Measurements from ENCODE around the gene NFIC. TPM values are rescaled to one million over a fixed set of nuclear protein-coding genes. Genes with fewer than 3 reads are reported as not detected.

Gene NFIC
- total and polyA plus RNA-seq, 2 of the 4 experiments (the other 2 are of a cell fraction), result 21.9 to 32.1 TPM

DNA sequence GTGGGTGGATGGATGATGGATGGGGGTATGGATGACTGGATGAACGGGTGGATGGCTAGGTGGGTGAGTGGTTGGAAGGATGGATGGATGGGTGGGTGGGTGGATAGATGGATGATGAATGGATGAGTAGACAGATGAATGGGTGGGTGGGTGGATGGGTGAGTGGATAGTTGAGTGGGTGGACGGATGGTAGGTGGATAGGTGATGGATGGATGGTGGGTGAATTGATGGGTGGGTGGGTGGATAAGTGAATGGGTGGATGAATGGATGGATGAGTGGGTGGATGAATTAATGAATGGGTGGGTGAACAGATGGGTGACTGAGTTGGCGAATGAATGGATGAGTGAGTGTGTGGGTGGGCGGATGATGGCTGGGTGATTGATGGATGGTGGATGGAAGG, 109.1 kb downstream of the NFIC start:
- no peak overlapping the region for H4K91ac ChIP-seq (ENCODE audit: insufficient read depth, low read depth, low read length)
- no peak overlapping the region for H2BK20ac ChIP-seq (ENCODE audit: low read depth, low read length)
- in situ Hi-C loops (cut with MboI; ENCODE audit: low sequenced_read_pairs) (loop anchor here (25.0 kb wide), 1 partner anchor 513 kb away; no protein-coding TSS in a partner anchor), intact Hi-C loops (cut with micrococcal nuclease) (no loop called here), dilution Hi-C loops (cut with HindIII; ENCODE audit: low sequenced_read_pairs, unreplicated experiment) (no loop called here)
- H3K79me1 ChIP-seq (ENCODE audit: low read depth in 1 of 2, low read length in 2 of 2), result no peaks in the 10 kb centered on the region; a peak in 1 of 4 replicates
- no peaks in the 10 kb centered on the region; the same call in 1 of the 2 replicates for H3K9me3 ChIP-seq (ENCODE audit: control insufficient read depth, insufficient read depth, low read length)
- no peak overlapping the region for H3K27ac ChIP-seq (ENCODE audit: insufficient read depth, low read length)
- no peaks in the 10 kb centered on the region; the same call in 1 of the 2 replicates for H4K20me1 ChIP-seq (ENCODE audit: insufficient read depth, low read length)
- H4K8ac ChIP-seq (ENCODE audit: low read depth in 2 of 2, low read length in 2 of 2), result no peak overlapping the region
- peaks cover 18% of the 10 kb centered on the region for H3K27me3 ChIP-seq (ENCODE audit: control insufficient read depth, insufficient read depth, low read length)
- no peak overlapping the region for H3K18ac ChIP-seq (ENCODE audit: low read depth, low read length)
- H3K4me2 ChIP-seq (ENCODE audit: low read depth, low read length), result no peak overlapping the region
- no peak overlapping the region for H3K4ac ChIP-seq (ENCODE audit: low read depth, low read length)
- H3K4me3 ChIP-seq (ENCODE audit: insufficient read depth, low read depth, low read length), result no peak overlapping the region
- ATAC-seq (ENCODE audit: low read depth), result no peak
- no peak overlapping the region for H2AK9ac ChIP-seq (replicated peaks; ENCODE audit: low read depth, low read length, poor library complexity)
- ChIA-PET CTCF (interaction anchor here (0.6 kb wide), 1 partner anchor 10 kb away, joined by 4 read pairs; no protein-coding TSS in a partner anchor), POLR2A (ENCODE audit: unreplicated experiment) (no interaction called here)
- H2BK120ac ChIP-seq (ENCODE audit: low read depth, low read length), result no peak overlapping the region
- BruUV-seq (replicated peaks), result no TSS peak
- no peak overlapping the region for H3K23ac ChIP-seq (ENCODE audit: low read depth, low read length)
- no peak for DNase-seq
- H3K4me1 ChIP-seq (ENCODE audit: control insufficient read depth, insufficient read depth, low read length), result no peaks in the 10 kb centered on the region
- H4K5ac ChIP-seq (ENCODE audit: low read depth, low read length), result no peak overlapping the region
- H2BK15ac ChIP-seq (ENCODE audit: low read depth, low read length), result no peak overlapping the region
- no peak overlapping the region for H3K14ac ChIP-seq (replicated peaks; ENCODE audit: low read depth, low read length)
- peak overlapping the region; percentile 14 for H2BK5ac ChIP-seq (ENCODE audit: low read depth, low read length, poor library complexity, severe bottlenecking)
- no peak overlapping the region for H2AK5ac ChIP-seq (ENCODE audit: low read depth, low read length)
- H3K9ac ChIP-seq (ENCODE audit: low read depth, low read length), result no peak overlapping the region
- no peaks in the 10 kb centered on the region for H3K36me3 ChIP-seq (ENCODE audit: control insufficient read depth, insufficient read depth, low read length)
- no peak overlapping the region for H3K56ac ChIP-seq (ENCODE audit: extremely low read depth, insufficient read depth, low read length)
- TF ChIP-seq, protein P1, sequence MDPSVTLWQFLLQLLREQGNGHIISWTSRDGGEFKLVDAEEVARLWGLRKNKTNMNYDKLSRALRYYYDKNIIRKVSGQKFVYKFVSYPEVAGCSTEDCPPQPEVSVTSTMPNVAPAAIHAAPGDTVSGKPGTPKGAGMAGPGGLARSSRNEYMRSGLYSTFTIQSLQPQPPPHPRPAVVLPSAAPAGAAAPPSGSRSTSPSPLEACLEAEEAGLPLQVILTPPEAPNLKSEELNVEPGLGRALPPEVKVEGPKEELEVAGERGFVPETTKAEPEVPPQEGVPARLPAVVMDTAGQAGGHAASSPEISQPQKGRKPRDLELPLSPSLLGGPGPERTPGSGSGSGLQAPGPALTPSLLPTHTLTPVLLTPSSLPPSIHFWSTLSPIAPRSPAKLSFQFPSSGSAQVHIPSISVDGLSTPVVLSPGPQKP (IDR thresholded peaks at IDR 0.05; ENCODE audit: borderline replicate concordance, low read depth, low read length), result no peak
- TF ChIP-seq USF2 (IDR thresholded peaks at IDR 0.05; ENCODE audit: low read depth, low read length) (no peak), MAZ (IDR thresholded peaks at IDR 0.05; ENCODE audit: borderline replicate concordance, low read depth, low read length) (no peak), RFX5 (IDR thresholded peaks at IDR 0.05; ENCODE audit: low read depth, low read length) (no peak), RAD21 (IDR thresholded peaks at IDR 0.05; ENCODE audit: low read length) (no peak), MAFK (IDR thresholded peaks at IDR 0.05; ENCODE audit: low read depth, low read length) (no peak), CHD1 (IDR thresholded peaks at IDR 0.05; ENCODE audit: low read depth, low read length) (no peak), NFE2L2 (IDR thresholded peaks at IDR 0.05; ENCODE audit: low read depth, low read length) (no peak), SMC3 (IDR thresholded peaks at IDR 0.05; ENCODE audit: low read depth, low read length) (no peak), RCOR1 (IDR thresholded peaks at IDR 0.05; ENCODE audit: insufficient replicate concordance, low read length) (no peak), MXI1 (IDR thresholded peaks at IDR 0.05; ENCODE audit: borderline replicate concordance, low read depth, low read length) (no peak), CEBPB (IDR thresholded peaks at IDR 0.05; ENCODE audit: low read depth, low read length) (no peak), POLR2A (IDR thresholded peaks at IDR 0.05; ENCODE audit: low read depth, low read length) (no peak)
- TF ChIP-seq, protein P2, sequence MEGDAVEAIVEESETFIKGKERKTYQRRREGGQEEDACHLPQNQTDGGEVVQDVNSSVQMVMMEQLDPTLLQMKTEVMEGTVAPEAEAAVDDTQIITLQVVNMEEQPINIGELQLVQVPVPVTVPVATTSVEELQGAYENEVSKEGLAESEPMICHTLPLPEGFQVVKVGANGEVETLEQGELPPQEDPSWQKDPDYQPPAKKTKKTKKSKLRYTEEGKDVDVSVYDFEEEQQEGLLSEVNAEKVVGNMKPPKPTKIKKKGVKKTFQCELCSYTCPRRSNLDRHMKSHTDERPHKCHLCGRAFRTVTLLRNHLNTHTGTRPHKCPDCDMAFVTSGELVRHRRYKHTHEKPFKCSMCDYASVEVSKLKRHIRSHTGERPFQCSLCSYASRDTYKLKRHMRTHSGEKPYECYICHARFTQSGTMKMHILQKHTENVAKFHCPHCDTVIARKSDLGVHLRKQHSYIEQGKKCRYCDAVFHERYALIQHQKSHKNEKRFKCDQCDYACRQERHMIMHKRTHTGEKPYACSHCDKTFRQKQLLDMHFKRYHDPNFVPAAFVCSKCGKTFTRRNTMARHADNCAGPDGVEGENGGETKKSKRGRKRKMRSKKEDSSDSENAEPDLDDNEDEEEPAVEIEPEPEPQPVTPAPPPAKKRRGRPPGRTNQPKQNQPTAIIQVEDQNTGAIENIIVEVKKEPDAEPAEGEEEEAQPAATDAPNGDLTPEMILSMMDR (conservative IDR thresholded peaks at IDR 0.05; ENCODE audit: low read depth, low read length), result no peak
- H3K9me1 ChIP-seq (ENCODE audit: insufficient read depth, low read length), result no peaks in the 10 kb centered on the region
- 60 to 100% methylated on average over 2 to 4 of the region's 4 CpGs for WGBS, 2 experiments (ENCODE audit: extremely low coverage in 2 of 2, insufficient read length in 1 of 2)
- H2AFZ ChIP-seq (replicated peaks; ENCODE audit: low read length, poor library complexity), result no peak overlapping the region
